Activated CD8-positive, alpha-beta memory T cell treated with anti-CD3 and anti-CD28 coated beads, Interleukin-2, amount 10 ng/mL, durations not matched to agents 7 days and 5 days (primary cell): ENCODE data around the gene CD200R1. TPM values are rescaled to one million over a fixed set of nuclear protein-coding genes. Genes with fewer than 3 reads are reported as not detected.

Experiments
- ATAC-seq: fragments of 150-1000 bp; cut with Tn5 transposase; one replicate; pipeline ENCODE4 v1.10.0; 2021; ENCODE audit warnings: moderate library complexity
- CTCF ChIA-PET: fragments of 350-600 bp; sonication (Branson Sonifier 250); formaldehyde crosslinking; loops from one replicate; lab custom pipeline; 2021; ENCODE audit warnings: antibody characterized with exemption; lab: Charles Lee
- DNase-seq: peaks from one replicate; pipeline ENCODE4 v3.0.0-alpha.2; 2020
- H3K27ac Mint-ChIP-seq: one replicate; pipeline ENCODE4 v1.8.0; 2021; ENCODE audit warnings: mild to moderate bottlenecking, mixed read lengths
- H3K27me3 Mint-ChIP-seq: one replicate; pipeline ENCODE4 v1.8.0; 2021; ENCODE audit warnings: mixed read lengths
- H3K36me3 Mint-ChIP-seq: one replicate; pipeline ENCODE4 v1.8.0; 2021; ENCODE audit warnings: mild to moderate bottlenecking, mixed read lengths
- H3K4me1 Mint-ChIP-seq: one replicate; pipeline ENCODE4 v1.8.0; 2021; ENCODE audit warnings: mixed read lengths
- H3K4me3 Mint-ChIP-seq: one replicate; pipeline ENCODE4 v1.8.0; 2021; ENCODE audit warnings: mild to moderate bottlenecking, moderate library complexity, mixed read lengths
- H3K9me3 Mint-ChIP-seq: one replicate; pipeline ENCODE4 v1.8.0; 2022; ENCODE audit warnings: low read depth, mixed read lengths
- total RNA-seq, 2 experiments: library from RNA; stranded (reverse); gene quantifications; one replicate each; pipeline ENCODE4 v1.2.3, GENCODE V29; 2021

CD200R1 gene
- total RNA-seq, 2 experiments from 2014 or later = 9.5 to 11.7 TPM

GRCh38 chr3:112904786-112905185, 70.1 kb downstream of the CD200R1 start:
- ATAC-seq (no peak), DNase-seq (no peak)
- Mint-ChIP-seq H3K27ac (no peak overlapping the region), H3K27me3 (no peaks in the 10 kb centered on the region), H3K36me3 (peaks cover 13% of the 10 kb centered on the region), H3K9me3 (no peaks in the 10 kb centered on the region), H3K4me3 (no peak overlapping the region), H3K4me1 (peaks cover 15% of the 10 kb centered on the region)
- CTCF ChIA-PET = no interaction called here

GRCh38 chr3:112900113-112900512, 74.8 kb downstream of the CD200R1 start:
- Mint-ChIP-seq H3K9me3 (no peaks in the 10 kb centered on the region), H3K36me3 (peaks cover 13% of the 10 kb centered on the region), H3K4me1 (peaks cover 6% of the 10 kb centered on the region), H3K4me3 (no peak overlapping the region), H3K27me3 (no peaks in the 10 kb centered on the region), H3K27ac (no peak overlapping the region)
- CTCF ChIA-PET = no interaction called here
- DNase-seq (no peak), ATAC-seq (no peak)

- Mint-ChIP-seq H3K4me3 (no peak overlapping the region), H3K27ac (no peak overlapping the region), H3K4me1 (peaks cover 6% of the 10 kb centered on the region), H3K9me3 (no peaks in the 10 kb centered on the region), H3K36me3 (peaks cover 5% of the 10 kb centered on the region), H3K27me3 (no peaks in the 10 kb centered on the region)
- no peak for ATAC-seq
- CTCF ChIA-PET = no interaction called here
- no peak for DNase-seq
Observed at GRCh38 chr3:112897791-112898190, 77.1 kb downstream of the CD200R1 start.

GRCh38 chr3:112894258-112894657, 80.6 kb downstream of the CD200R1 start:
- DNase-seq (no peak), ATAC-seq (no peak)
- CTCF ChIA-PET = no interaction called here
- Mint-ChIP-seq H3K9me3 (no peaks in the 10 kb centered on the region), H3K27ac (no peak overlapping the region), H3K4me1 (no peaks in the 10 kb centered on the region), H3K36me3 (peaks cover 2% of the 10 kb centered on the region), H3K4me3 (no peak overlapping the region), H3K27me3 (no peaks in the 10 kb centered on the region)

GRCh38 chr3:112889357-112889756, 85.5 kb downstream of the CD200R1 start:
- Mint-ChIP-seq H3K4me3 (no peak overlapping the region), H3K9me3 (no peaks in the 10 kb centered on the region), H3K4me1 (no peaks in the 10 kb centered on the region), H3K36me3 (no peaks in the 10 kb centered on the region), H3K27me3 (no peaks in the 10 kb centered on the region), H3K27ac (no peak overlapping the region)
- ATAC-seq (no peak), DNase-seq (no peak)
- CTCF ChIA-PET = no interaction called here

GRCh38 chr3:112888381-112889085, 86.4 kb downstream of the CD200R1 start:
- H3K9me3 Mint-ChIP-seq = no peaks in the 10 kb centered on the region
- ATAC-seq (no peak), DNase-seq (no peak)
- CTCF ChIA-PET = interaction anchor here (0.7 kb wide), 1 partner anchor 10 kb away, joined by 3 read pairs; no protein-coding TSS in a partner anchor
- no peak overlapping the region for H3K4me3 Mint-ChIP-seq
- peaks cover under 1% of the 10 kb centered on the region for H3K36me3 Mint-ChIP-seq
- no peaks in the 10 kb centered on the region for H3K4me1 Mint-ChIP-seq
- no peak overlapping the region for H3K27ac Mint-ChIP-seq
- no peaks in the 10 kb centered on the region for H3K27me3 Mint-ChIP-seq

GRCh38 chr3:112884678-112885290, 90.1 kb downstream of the CD200R1 start:
- ATAC-seq (no peak), DNase-seq (no peak)
- Mint-ChIP-seq H3K4me1 (no peaks in the 10 kb centered on the region), H3K4me3 (no peak overlapping the region), H3K27me3 (peaks cover 3% of the 10 kb centered on the region), H3K36me3 (peaks cover 2% of the 10 kb centered on the region), H3K27ac (no peak overlapping the region), H3K9me3 (no peaks in the 10 kb centered on the region)
- CTCF ChIA-PET = interaction anchor here (1.2 kb wide), 1 partner anchor 95 kb away, joined by 3 read pairs; no protein-coding TSS in a partner anchor

- peaks cover 3% of the 10 kb centered on the region for H3K27me3 Mint-ChIP-seq
- H3K27ac Mint-ChIP-seq = no peak overlapping the region
- DNase-seq (no peak), ATAC-seq (no peak)
- no peaks in the 10 kb centered on the region for H3K9me3 Mint-ChIP-seq
- peaks cover 3% of the 10 kb centered on the region for H3K36me3 Mint-ChIP-seq
- CTCF ChIA-PET = no interaction called here
- peaks cover 2% of the 10 kb centered on the region for H3K4me1 Mint-ChIP-seq
- no peak overlapping the region for H3K4me3 Mint-ChIP-seq
Observed at GRCh38 chr3:112881891-112882290, 93.0 kb downstream of the CD200R1 start.

- H3K4me1 Mint-ChIP-seq = peaks cover 10% of the 10 kb centered on the region
- DNase-seq (no peak), ATAC-seq (no peak)
- peaks cover 15% of the 10 kb centered on the region for H3K36me3 Mint-ChIP-seq
- H3K27ac Mint-ChIP-seq = no peak overlapping the region
- H3K9me3 Mint-ChIP-seq = peaks cover 8% of the 10 kb centered on the region
- no peak overlapping the region for H3K4me3 Mint-ChIP-seq
- H3K27me3 Mint-ChIP-seq = no peaks in the 10 kb centered on the region
- CTCF ChIA-PET = no interaction called here
Observed at GRCh38 chr3:112875561-112875960, 99.3 kb downstream of the CD200R1 start.

- peaks cover 11% of the 10 kb centered on the region for H3K9me3 Mint-ChIP-seq
- no peak overlapping the region for H3K27ac Mint-ChIP-seq
- CTCF ChIA-PET = no interaction called here
- H3K4me3 Mint-ChIP-seq = peak overlapping the region; percentile 35
- H3K27me3 Mint-ChIP-seq = no peaks in the 10 kb centered on the region
- peaks cover 15% of the 10 kb centered on the region for H3K36me3 Mint-ChIP-seq
- peaks cover 10% of the 10 kb centered on the region for H3K4me1 Mint-ChIP-seq
- DNase-seq (no peak), ATAC-seq (no peak)
Observed at GRCh38 chr3:112874725-112875124, 100.2 kb downstream of the CD200R1 start.

- DNase-seq (no peak), ATAC-seq (no peak)
- peaks cover 19% of the 10 kb centered on the region for H3K36me3 Mint-ChIP-seq
- H3K27ac Mint-ChIP-seq = no peak overlapping the region
- no peaks in the 10 kb centered on the region for H3K27me3 Mint-ChIP-seq
- H3K9me3 Mint-ChIP-seq = peaks cover 14% of the 10 kb centered on the region
- no peak overlapping the region for H3K4me3 Mint-ChIP-seq
- peaks cover 8% of the 10 kb centered on the region for H3K4me1 Mint-ChIP-seq
- CTCF ChIA-PET = no interaction called here
Observed at GRCh38 chr3:112873632-112874031, 101.3 kb downstream of the CD200R1 start.

GRCh38 chr3:112871735-112872134, 103.2 kb downstream of the CD200R1 start:
- Mint-ChIP-seq H3K27me3 (no peaks in the 10 kb centered on the region), H3K9me3 (peaks cover 14% of the 10 kb centered on the region), H3K27ac (no peak overlapping the region), H3K4me3 (no peak overlapping the region), H3K4me1 (peaks cover 8% of the 10 kb centered on the region), H3K36me3 (peaks cover 20% of the 10 kb centered on the region)
- no peak for ATAC-seq
- CTCF ChIA-PET = interaction anchor here (1.0 kb wide), 1 partner anchor 17 kb away, joined by 3 read pairs; no protein-coding TSS in a partner anchor
- DNase-seq = no peak
